ENCODE measurements around the gene ARAP1.

The ARAP1 gene

GRCh38 chr11:72760539-72761405 is 8.6 kb upstream of the ARAP1 start:
- no peak for DNase-seq

- DNase-seq = no peak
Measured at GRCh38 chr11:72759468-72759985, 7.3 kb upstream of the ARAP1 start.

GRCh38 chr11:72758690-72759389 is 6.6 kb upstream of the ARAP1 start:
- no peak for DNase-seq

GRCh38 chr11:72758304-72758689 is 6.1 kb upstream of the ARAP1 start:
- no peak for DNase-seq

- no peak for DNase-seq
Measured at GRCh38 chr11:72755713-72756285, 3.6 kb upstream of the ARAP1 start.

GRCh38 chr11:72754544-72755155 is 2.4 kb upstream of the ARAP1 start:
- DNase-seq = no peak

GRCh38 chr11:72754149-72754543 is 1.9 kb upstream of the ARAP1 start:
- DNase-seq = no peak

GRCh38 chr11:72753341-72754148 is 1.3 kb upstream of the ARAP1 start:
- DNase-seq = peak; percentile 86

- DNase-seq = no peak
Measured at GRCh38 chr11:72751116-72752087, 806 bp downstream of the ARAP1 start.

- no peak for DNase-seq
Measured at GRCh38 chr11:72750556-72751115, 1.6 kb downstream of the ARAP1 start.

- no peak for DNase-seq
Measured at GRCh38 chr11:72750086-72750485, 2.1 kb downstream of the ARAP1 start.

- no peak for DNase-seq
Measured at GRCh38 chr11:72747289-72747855, 4.8 kb downstream of the ARAP1 start.

- DNase-seq = no peak
Measured at GRCh38 chr11:72746821-72747220, 5.4 kb downstream of the ARAP1 start.

GRCh38 chr11:72745925-72746550 is 6.2 kb downstream of the ARAP1 start:
- DNase-seq = no peak

- no peak for DNase-seq
Measured at GRCh38 chr11:72745511-72745910, 6.7 kb downstream of the ARAP1 start.

- DNase-seq = no peak
Measured at GRCh38 chr11:72744474-72744873, 7.7 kb downstream of the ARAP1 start.

- DNase-seq = no peak
Measured at GRCh38 chr11:72743321-72744221, 8.6 kb downstream of the ARAP1 start.

GRCh38 chr11:72742513-72743320 is 9.5 kb downstream of the ARAP1 start:
- no peak for DNase-seq

All from 8988T (cell line).